Nephron (organoid): ENCODE results near the gene GFI1B.

Source experiments
- H3K27ac Mint-ChIP-seq, 3 experiments: 2 replicates each; pipeline ENCODE4 v1.8.0; 2020; ENCODE audit warnings: mixed read lengths in 3 of 3, mild to moderate bottlenecking in 2 of 3, moderate library complexity in 1 of 3
- H3K27me3 Mint-ChIP-seq: 2 replicates; pipeline ENCODE4 v1.8.0; 2021; ENCODE audit warnings: low read depth, mild to moderate bottlenecking, moderate library complexity, mixed read lengths
- H3K36me3 Mint-ChIP-seq: 2 replicates; pipeline ENCODE4 v1.8.0; 2020; ENCODE audit warnings: low read depth, mixed read lengths
- H3K4me1 Mint-ChIP-seq: 2 replicates; pipeline ENCODE4 v1.8.0; 2020; ENCODE audit warnings: mixed read lengths
- H3K4me3 Mint-ChIP-seq, 3 experiments: 2 replicates each; pipeline ENCODE4 v1.8.0; 2020; ENCODE audit warnings: mild to moderate bottlenecking in 3 of 3, mixed read lengths in 3 of 3, moderate library complexity in 2 of 3
- H3K9me3 Mint-ChIP-seq: 2 replicates; pipeline ENCODE4 v1.8.0; 2020; ENCODE audit warnings: mixed read lengths
- CTCF ChIP-seq, 3 experiments: fragments of 200-600 bp; sonication (generic); IDR thresholded peaks; one replicate each; pipeline ENCODE4 v1.5.0; 2021; ENCODE audit warnings: antibody characterized with exemption in 3 of 3; ENCODE audit not compliant: unreplicated experiment in 3 of 3

Gene GFI1B

DNA sequence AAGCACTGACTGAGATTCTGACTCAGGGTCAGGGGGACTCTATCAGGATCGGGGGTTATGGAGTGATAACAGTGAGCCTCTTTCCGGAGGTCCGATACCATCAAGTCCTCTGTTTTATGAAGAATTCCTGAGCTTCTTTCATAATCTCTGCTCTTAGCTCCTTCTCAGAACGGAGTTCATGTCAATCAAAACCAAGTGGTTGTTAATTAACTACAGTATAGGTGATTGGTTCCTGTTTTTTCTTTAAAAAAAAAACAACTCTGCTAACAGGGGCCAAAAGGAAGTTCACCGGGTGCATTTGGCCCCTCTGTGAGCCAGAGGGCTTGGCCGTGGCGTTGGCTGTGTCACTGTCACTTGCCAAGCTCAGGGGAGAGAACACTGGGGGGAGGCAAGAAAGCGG lies 4.0 kb downstream of the GFI1B start:
- H3K27ac Mint-ChIP-seq = no peak overlapping the region
- H3K27me3 Mint-ChIP-seq = peaks cover 65% of the 10 kb centered on the region
- no peaks in the 10 kb centered on the region for H3K9me3 Mint-ChIP-seq
- H3K4me3 Mint-ChIP-seq = no peak overlapping the region
- H3K4me1 Mint-ChIP-seq = peaks cover 15% of the 10 kb centered on the region
- no peaks in the 10 kb centered on the region for H3K36me3 Mint-ChIP-seq
- no peak for TF ChIP-seq CTCF (IDR thresholded peaks at IDR 0.05; ENCODE audit: unreplicated experiment in 3 of 3)

GRCh38 chr9:132983491-132984201 lies 5.2 kb downstream of the GFI1B start:
- Mint-ChIP-seq H3K27ac (no peak overlapping the region), H3K9me3 (no peaks in the 10 kb centered on the region)

GRCh38 chr9:132984202-132985070 lies 5.9 kb downstream of the GFI1B start:
- TF ChIP-seq CTCF (IDR thresholded peaks at IDR 0.05; ENCODE audit: unreplicated experiment in 3 of 3) = no peak
- Mint-ChIP-seq H3K4me1 (peaks cover 11% of the 10 kb centered on the region), H3K27me3 (peaks cover 52% of the 10 kb centered on the region), H3K27ac (no peak overlapping the region), H3K36me3 (no peaks in the 10 kb centered on the region), H3K4me3 (no peak overlapping the region), H3K9me3 (no peaks in the 10 kb centered on the region)

More at GRCh38 chr9:132983491-132984201, 5.2 kb downstream of the GFI1B start:
- peaks cover 60% of the 10 kb centered on the region for H3K27me3 Mint-ChIP-seq
- no peak overlapping the region for H3K4me3 Mint-ChIP-seq
- H3K4me1 Mint-ChIP-seq = peaks cover 12% of the 10 kb centered on the region
- no peak for TF ChIP-seq CTCF (IDR thresholded peaks at IDR 0.05; ENCODE audit: unreplicated experiment in 3 of 3)
- H3K36me3 Mint-ChIP-seq = no peaks in the 10 kb centered on the region

- no peak for TF ChIP-seq CTCF (IDR thresholded peaks at IDR 0.05; ENCODE audit: unreplicated experiment in 3 of 3)
- H3K36me3 Mint-ChIP-seq = no peaks in the 10 kb centered on the region
- H3K27me3 Mint-ChIP-seq = peaks cover 47% of the 10 kb centered on the region
- peaks cover 5% of the 10 kb centered on the region for H3K4me1 Mint-ChIP-seq
- H3K9me3 Mint-ChIP-seq = no peaks in the 10 kb centered on the region
- no peak overlapping the region for H3K4me3 Mint-ChIP-seq
- H3K27ac Mint-ChIP-seq = no peak overlapping the region
Measured at GRCh38 chr9:132985071-132985350, 6.5 kb downstream of the GFI1B start.

DNA sequence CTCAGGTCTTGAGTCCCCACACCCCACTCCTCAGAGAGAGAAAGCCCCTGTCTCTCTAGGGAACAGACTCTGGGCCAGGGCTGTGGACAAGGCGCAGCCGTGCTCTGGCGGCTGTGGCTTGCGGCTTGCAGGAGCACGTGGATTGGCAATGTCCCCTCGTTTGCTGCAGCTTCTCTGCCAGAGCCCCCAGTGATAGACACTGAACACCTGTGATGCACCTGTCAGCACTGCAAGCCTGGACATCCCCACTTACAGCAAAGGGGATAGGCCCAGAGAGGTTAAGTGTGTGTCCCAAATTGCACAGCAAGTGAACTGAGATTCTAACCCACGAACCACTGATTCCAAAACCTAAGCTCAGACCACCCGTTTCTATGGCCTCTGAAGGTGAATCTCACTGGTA lies 7.0 kb downstream of the GFI1B start:
- no peaks in the 10 kb centered on the region for H3K36me3 Mint-ChIP-seq

More for the DNA sequence above, 7.0 kb downstream of the GFI1B start:
- TF ChIP-seq CTCF (IDR thresholded peaks at IDR 0.05; ENCODE audit: unreplicated experiment in 3 of 3) = no peak
- Mint-ChIP-seq H3K9me3 (no peaks in the 10 kb centered on the region), H3K27ac (no peak overlapping the region), H3K4me3 (no peak overlapping the region), H3K27me3 (peaks cover 43% of the 10 kb centered on the region), H3K4me1 (peaks cover 3% of the 10 kb centered on the region)
